ENCODE results near the gene SRRD. TPM values are rescaled to one million over a fixed set of nuclear protein-coding genes. Genes with fewer than 3 reads are reported as not detected.

Gene SRRD
- total RNA-seq, 4 donors from 2014 or later: 17.9 to 37.4 (median 26.2) TPM

DNA sequence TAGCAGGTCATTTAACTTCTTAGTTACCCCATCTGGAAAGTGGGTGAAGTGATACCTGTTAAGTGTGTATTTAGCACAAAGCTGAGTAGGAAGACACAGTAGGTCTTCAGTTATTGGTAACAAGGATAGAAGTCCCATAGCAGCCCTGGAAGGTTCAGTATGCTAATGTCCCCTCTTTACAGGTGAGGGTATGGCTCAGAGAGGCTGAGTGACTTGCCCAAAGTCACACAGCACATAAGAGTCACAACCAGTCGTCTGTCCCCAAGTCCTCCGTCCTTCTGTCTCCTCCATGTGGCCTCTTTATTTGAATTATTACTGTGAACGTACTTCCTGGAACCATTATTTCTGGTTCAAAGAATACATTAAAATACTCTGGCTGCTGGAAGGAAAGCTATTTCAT lies 44.1 kb upstream of the SRRD start:
- WGBS, 2 donors: 86 to 90% methylated on average over 3 of the region's 3 CpGs
- DNase-seq: no peak
- TF ChIP-seq, protein P1, sequence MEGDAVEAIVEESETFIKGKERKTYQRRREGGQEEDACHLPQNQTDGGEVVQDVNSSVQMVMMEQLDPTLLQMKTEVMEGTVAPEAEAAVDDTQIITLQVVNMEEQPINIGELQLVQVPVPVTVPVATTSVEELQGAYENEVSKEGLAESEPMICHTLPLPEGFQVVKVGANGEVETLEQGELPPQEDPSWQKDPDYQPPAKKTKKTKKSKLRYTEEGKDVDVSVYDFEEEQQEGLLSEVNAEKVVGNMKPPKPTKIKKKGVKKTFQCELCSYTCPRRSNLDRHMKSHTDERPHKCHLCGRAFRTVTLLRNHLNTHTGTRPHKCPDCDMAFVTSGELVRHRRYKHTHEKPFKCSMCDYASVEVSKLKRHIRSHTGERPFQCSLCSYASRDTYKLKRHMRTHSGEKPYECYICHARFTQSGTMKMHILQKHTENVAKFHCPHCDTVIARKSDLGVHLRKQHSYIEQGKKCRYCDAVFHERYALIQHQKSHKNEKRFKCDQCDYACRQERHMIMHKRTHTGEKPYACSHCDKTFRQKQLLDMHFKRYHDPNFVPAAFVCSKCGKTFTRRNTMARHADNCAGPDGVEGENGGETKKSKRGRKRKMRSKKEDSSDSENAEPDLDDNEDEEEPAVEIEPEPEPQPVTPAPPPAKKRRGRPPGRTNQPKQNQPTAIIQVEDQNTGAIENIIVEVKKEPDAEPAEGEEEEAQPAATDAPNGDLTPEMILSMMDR (IDR thresholded peaks at IDR 0.05): no peak
- TF ChIP-seq POLR2A (IDR thresholded peaks at IDR 0.05): no peak
- H3K9me3 ChIP-seq: no peaks in the 10 kb centered on the region
- H3K27me3 ChIP-seq: no peaks in the 10 kb centered on the region
- no peaks in the 10 kb centered on the region for H3K36me3 ChIP-seq
- H3K27ac ChIP-seq: no peak overlapping the region
- intact Hi-C loops (cut with DNase I): no loop called here
- H3K4me1 ChIP-seq: peaks cover 0 to 6% of the 10 kb centered on the region in 2 donors
- H3K4me3 ChIP-seq (replicated peaks in 1 of 3): no peak overlapping the region

DNA sequence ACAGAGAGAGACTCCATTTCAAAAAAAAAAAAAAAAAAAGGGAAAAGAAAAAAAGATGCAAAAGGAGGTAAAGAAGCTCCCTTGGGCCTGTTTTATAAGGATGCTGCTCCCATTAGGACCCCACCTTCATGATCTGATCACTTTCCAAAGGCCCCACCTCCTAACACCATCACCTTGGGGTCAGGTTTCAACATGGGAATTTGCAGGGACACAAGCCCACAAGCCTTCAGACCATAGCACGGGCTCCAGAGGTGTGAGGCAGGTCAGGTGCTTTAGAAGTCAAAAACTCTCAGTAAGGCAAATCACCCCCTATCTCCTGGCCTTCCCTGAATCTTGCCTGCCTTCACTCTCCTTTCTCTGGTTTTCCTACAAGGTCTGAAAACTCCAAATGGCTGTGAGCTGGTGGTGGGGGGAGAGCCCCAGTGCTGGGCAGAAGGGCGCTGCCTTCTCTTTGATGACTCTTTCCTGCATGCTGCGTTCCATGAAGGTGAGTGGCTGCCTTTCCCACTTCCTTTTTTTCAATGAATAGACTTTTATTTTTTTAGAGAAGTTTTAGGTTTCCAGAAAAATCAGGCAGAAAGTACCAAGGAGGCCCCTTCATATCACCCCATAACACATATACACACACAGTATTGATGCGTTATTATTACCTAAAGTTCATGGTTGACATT lies 41.5 kb upstream of the SRRD start:
- H3K9me3 ChIP-seq: no peaks in the 10 kb centered on the region
- 86 to 88% methylated on average over 4 of the region's 4 CpGs for WGBS, 2 donors
- H3K36me3 ChIP-seq: no peaks in the 10 kb centered on the region
- no peak for TF ChIP-seq POLR2A (IDR thresholded peaks at IDR 0.05)
- TF ChIP-seq, protein P1 (IDR thresholded peaks at IDR 0.05): no peak
- intact Hi-C loops (cut with DNase I): no loop called here
- DNase-seq: no peak
- H3K27ac ChIP-seq: no peak overlapping the region
- no peaks in the 10 kb centered on the region for H3K27me3 ChIP-seq
- H3K4me1 ChIP-seq: peaks cover 0 to 6% of the 10 kb centered on the region in 2 donors
- H3K4me3 ChIP-seq (replicated peaks in 1 of 3): no peak overlapping the region

DNA sequence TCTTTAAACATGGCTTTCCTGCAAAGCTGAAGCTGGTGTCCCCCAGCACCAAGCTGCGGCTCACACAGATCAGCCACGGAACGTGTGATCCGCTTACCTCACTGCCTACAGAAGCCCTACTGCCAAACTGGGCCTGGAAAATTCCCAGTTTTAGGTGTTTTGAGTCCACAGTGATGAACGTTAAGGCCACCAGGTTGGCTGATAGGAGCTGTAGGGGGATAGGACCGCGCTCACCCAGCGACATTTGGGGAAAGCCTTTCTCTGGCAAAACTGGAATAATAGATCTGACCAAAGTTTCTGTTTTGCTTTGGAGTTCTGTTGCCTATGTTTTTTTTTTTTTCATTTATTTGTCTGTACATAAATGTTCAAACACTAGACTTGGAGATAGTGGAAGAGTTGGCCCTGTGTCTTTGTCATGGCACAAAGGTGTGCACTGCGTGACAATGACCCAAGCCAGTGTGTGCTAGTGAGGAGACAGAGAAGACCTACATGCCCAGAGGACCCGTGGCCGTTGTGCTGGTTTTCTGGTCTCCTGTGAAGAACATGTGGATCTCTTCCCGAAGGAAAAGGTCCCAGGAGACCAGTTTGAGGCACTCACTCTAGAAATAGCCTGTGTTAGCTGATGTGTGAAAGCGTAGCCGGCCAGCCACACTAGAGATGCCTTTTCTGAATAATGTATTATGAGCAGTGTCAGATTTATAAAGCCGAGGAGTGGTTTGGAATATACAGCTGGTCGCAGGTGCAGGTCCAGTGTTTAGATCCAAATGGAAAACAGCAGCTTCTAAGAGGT lies 39.6 kb upstream of the SRRD start:
- 70 to 74% methylated on average over 12 to 16 of the region's 16 CpGs for WGBS, 2 donors
- intact Hi-C loops (cut with DNase I): no loop called here
- no peaks in the 10 kb centered on the region for H3K27me3 ChIP-seq
- DNase-seq: peak in 1 of 2 donors; percentile 19
- H3K4me1 ChIP-seq: peaks cover 0 to 6% of the 10 kb centered on the region in 2 donors
- H3K36me3 ChIP-seq: no peaks in the 10 kb centered on the region
- H3K27ac ChIP-seq: no peak overlapping the region
- no peaks in the 10 kb centered on the region for H3K9me3 ChIP-seq
- no peak overlapping the region for H3K4me3 ChIP-seq (replicated peaks in 1 of 3)
- TF ChIP-seq, protein P1 (IDR thresholded peaks at IDR 0.05): no peak
- TF ChIP-seq POLR2A (IDR thresholded peaks at IDR 0.05): no peak

DNA sequence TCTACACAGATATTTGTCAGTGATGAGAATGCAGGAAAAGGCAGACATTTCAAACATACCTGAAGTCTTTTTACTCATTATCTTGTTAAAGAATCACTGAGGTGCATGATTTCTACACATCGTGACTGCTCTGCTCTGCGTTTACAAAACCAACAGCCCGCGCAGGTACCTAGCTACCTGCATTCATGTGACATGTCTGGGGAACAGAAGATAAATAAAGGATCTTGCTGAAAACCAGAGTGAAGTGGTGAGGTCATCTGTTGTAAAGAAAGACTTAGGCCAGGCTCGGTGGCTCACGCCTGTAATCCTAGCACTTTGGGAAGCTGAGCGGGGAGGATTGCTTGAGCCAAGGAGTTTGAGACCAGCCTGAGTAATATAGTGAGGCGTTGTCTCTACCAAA lies 38.9 kb upstream of the SRRD start:
- no peak overlapping the region for H3K4me3 ChIP-seq (replicated peaks in 1 of 3)
- intact Hi-C loops (cut with DNase I): no loop called here
- 54 to 82% methylated on average over 8 of the region's 8 CpGs for WGBS, 2 donors
- no peak overlapping the region for H3K27ac ChIP-seq
- no peaks in the 10 kb centered on the region for H3K36me3 ChIP-seq
- H3K4me1 ChIP-seq: peaks cover 0 to 6% of the 10 kb centered on the region in 2 donors
- peak; percentile 20 to 53 for DNase-seq
- TF ChIP-seq POLR2A (IDR thresholded peaks at IDR 0.05): no peak
- TF ChIP-seq, protein P1 (IDR thresholded peaks at IDR 0.05): no peak
- H3K27me3 ChIP-seq: no peaks in the 10 kb centered on the region
- no peaks in the 10 kb centered on the region for H3K9me3 ChIP-seq

Data from thyroid gland (tissue), 4 donors.